OCI-LY3 (cell line): ENCODE results near the gene SECTM1.
A peak's percentile ranks its signal among the peaks of the same experiment; 100 is the strongest.

ENCODE experiments used
- H2AFZ ChIP-seq: fragments of 200-600, 300-600 bp; shearing (Covaris generic); 2 replicates; pipeline ENCODE4 v1.6.0; 2014; ENCODE audit warnings: antibody characterized with exemption, low read depth, low read length
- H3K27ac ChIP-seq: fragments of 200-600, 300-600 bp; sonication (generic); 2 replicates; pipeline ENCODE4 v1.5.1; 2014; ENCODE audit warnings: mild to moderate bottlenecking, low read length, moderate library complexity, mixed read lengths
- H3K27me3 ChIP-seq: fragments of 200-600, 300-600 bp; sonication (generic); 2 replicates; pipeline ENCODE4 v1.6.1; 2014; ENCODE audit warnings: low read depth, low read length, mixed read lengths
- H3K36me3 ChIP-seq: fragments of 200-600, 300-600 bp; sonication (generic); replicated peaks from 2 replicates; pipeline ENCODE3; 2014; ENCODE audit warnings: low read depth, low read length, mixed read lengths
- H3K4me1 ChIP-seq: fragments of 300-600, 200-600 bp; sonication (generic); 2 replicates; pipeline ENCODE4 v1.6.1; 2014; ENCODE audit warnings: low read length, mixed read lengths
- H3K4me2 ChIP-seq: fragments of 200-600, 300-600 bp; sonication (generic); 2 replicates; pipeline ENCODE4 v1.6.1; 2014; ENCODE audit warnings: low read length, mixed read lengths
- H3K4me3 ChIP-seq: fragments of 300-600, 200-600 bp; sonication (generic); 2 replicates; pipeline ENCODE4 v1.5.1; 2014; ENCODE audit warnings: antibody characterized with exemption, mild to moderate bottlenecking, low read length, moderate library complexity
- H3K79me2 ChIP-seq: fragments of 300-600, 200-600 bp; shearing (Covaris generic); 2 replicates; pipeline ENCODE4 v1.6.1; 2014; ENCODE audit warnings: mild to moderate bottlenecking, low read length, mixed read lengths
- H3K9ac ChIP-seq: fragments of 300-600, 200-600 bp; shearing (Covaris generic); 2 replicates; pipeline ENCODE4 v1.6.0; 2014; ENCODE audit warnings: mild to moderate bottlenecking, low read length, moderate library complexity
- H3K9me3 ChIP-seq: fragments of 200-600, 300-600 bp; shearing (Covaris generic); 2 replicates; pipeline ENCODE4 v1.6.1; 2014; ENCODE audit warnings: low read length, mixed read lengths; ENCODE audit not compliant: insufficient read depth
- H4K20me1 ChIP-seq: fragments of 200-600, 300-600 bp; sonication (generic); 2 replicates; pipeline ENCODE4 v1.6.1; 2016; ENCODE audit warnings: low read length, mixed read lengths; ENCODE audit not compliant: insufficient read depth
- EZH2phosphoT487 ChIP-seq: fragments of 200-600 bp; shearing (Covaris generic); IDR thresholded peaks from 2 replicates; pipeline ENCODE4 v1.6.1; 2018; ENCODE audit warnings: antibody characterized with exemption, mixed run types, low read depth
- TF ChIP-seq, protein P1 (sequence below): fragments of 200-600, 300-600 bp; sonication (generic); IDR thresholded peaks from 2 replicates; pipeline ENCODE4 v1.5.1; 2014; ENCODE audit warnings: antibody characterized with exemption, low read length, low read depth

The SECTM1 gene

DNA sequence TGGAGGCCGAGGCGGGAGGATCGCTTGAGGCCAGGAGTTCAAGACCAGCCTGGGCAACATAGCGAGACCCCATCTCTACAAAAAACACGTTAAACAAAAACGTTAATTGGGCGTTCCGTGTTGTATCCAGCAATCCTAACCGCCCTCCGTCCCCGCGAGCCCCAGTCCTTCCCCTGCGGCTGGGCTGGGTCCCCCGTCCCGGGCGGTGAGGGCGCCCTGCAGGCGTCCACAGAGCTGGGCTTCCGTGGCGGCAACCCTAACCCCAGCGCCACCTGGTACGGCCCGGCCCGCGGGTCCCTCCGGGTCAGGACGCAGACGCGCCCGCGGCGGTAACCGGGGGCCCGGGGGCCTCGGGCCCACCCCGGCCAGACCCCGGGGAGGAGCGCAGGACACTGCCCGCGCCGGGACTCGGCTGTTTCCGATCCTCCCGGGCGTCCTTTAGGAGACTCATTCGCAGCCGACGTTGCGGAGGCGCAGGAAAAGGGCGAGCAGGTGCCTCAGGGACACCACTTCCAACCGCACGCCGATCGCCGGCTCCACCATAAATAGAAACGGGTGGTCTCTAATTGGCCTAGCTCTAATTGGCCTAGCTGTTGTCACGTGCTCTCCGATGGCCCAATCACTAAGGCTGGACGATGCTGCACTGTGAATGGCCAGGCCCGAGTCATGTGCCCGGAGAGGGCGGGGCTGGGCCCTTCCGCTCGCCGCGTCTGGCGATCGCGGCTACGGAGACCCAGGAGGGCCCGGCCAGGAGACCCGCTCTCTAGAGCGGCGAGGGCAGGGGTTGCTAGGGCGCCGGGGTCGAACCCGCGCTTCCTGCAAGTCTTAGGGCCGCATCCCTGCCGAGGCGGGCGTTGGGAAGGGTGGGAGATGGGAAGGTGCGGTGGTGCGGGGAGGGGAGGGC, 41.1 kb downstream of the SECTM1 start:
- Histone ChIP-seq H3K27me3 (0 out of 2 replicates have a peak, but pooled peaks cover 3% of the 10 kb centered on the region), H3K4me2 (peak overlapping the region; percentile 77), H3K79me2 (peaks cover 11% of the 10 kb centered on the region), H3K36me3 (no peaks in the 10 kb centered on the region), H2AFZ (peak overlapping the region; percentile 80), H3K9me3 (no peaks in the 10 kb centered on the region), H4K20me1 (no peaks in the 10 kb centered on the region), H3K4me3 (peak overlapping the region; percentile 93), H3K27ac (peak overlapping the region; percentile 65), H3K9ac (peak overlapping the region; percentile 96), H3K4me1 (peaks cover 18% of the 10 kb centered on the region)
- TF ChIP-seq EZH2phosphoT487, result no peak
- TF ChIP-seq, protein P1, sequence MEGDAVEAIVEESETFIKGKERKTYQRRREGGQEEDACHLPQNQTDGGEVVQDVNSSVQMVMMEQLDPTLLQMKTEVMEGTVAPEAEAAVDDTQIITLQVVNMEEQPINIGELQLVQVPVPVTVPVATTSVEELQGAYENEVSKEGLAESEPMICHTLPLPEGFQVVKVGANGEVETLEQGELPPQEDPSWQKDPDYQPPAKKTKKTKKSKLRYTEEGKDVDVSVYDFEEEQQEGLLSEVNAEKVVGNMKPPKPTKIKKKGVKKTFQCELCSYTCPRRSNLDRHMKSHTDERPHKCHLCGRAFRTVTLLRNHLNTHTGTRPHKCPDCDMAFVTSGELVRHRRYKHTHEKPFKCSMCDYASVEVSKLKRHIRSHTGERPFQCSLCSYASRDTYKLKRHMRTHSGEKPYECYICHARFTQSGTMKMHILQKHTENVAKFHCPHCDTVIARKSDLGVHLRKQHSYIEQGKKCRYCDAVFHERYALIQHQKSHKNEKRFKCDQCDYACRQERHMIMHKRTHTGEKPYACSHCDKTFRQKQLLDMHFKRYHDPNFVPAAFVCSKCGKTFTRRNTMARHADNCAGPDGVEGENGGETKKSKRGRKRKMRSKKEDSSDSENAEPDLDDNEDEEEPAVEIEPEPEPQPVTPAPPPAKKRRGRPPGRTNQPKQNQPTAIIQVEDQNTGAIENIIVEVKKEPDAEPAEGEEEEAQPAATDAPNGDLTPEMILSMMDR, result no peak

DNA sequence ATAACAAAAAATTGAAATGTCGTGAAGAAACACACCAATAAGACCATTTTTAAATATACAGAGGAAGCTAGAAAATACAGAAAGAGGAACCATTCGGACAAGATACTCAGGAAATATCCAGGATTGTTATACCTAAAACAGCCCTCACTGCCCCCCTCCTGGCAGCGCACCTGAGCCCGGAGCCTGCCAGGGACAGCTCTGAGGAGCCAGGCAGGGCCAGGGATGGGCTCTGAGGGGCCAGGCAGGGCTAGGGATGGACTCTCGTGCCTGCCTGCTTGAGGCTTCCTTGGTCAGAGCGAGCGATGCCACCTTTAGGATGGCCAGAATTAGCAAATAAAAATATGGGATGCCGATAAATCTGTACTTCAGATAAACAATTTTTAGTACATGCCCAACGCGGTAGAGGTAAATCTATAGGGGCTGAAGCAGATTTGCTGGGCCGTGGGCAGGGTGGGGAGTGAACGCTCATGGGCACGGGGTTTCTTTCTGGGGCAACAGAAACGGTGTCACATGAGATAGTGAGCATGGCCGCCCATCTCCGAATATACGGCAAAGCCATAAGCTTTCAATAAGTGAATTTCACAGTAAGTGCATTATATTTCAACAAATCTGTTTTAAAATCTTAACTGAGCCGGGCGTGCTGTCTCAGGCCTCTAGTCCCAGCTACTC, 41.9 kb downstream of the SECTM1 start:
- H3K4me2 ChIP-seq, result peak overlapping the region; percentile 77
- H3K4me1 ChIP-seq, result peaks cover 20% of the 10 kb centered on the region
- H3K36me3 ChIP-seq, result no peaks in the 10 kb centered on the region
- 0 out of 2 replicates have a peak, but pooled peaks cover 3% of the 10 kb centered on the region for H3K27me3 ChIP-seq
- peak overlapping the region; percentile 93 for H3K4me3 ChIP-seq
- H3K9ac ChIP-seq, result peak overlapping the region; percentile 96
- H3K27ac ChIP-seq, result no peak overlapping the region; the same call in 1 of the 2 replicates
- no peak overlapping the region for H2AFZ ChIP-seq
- TF ChIP-seq, protein P1, result no peak
- TF ChIP-seq EZH2phosphoT487, result no peak
- peaks cover 11% of the 10 kb centered on the region for H3K79me2 ChIP-seq
- no peaks in the 10 kb centered on the region for H3K9me3 ChIP-seq
- no peaks in the 10 kb centered on the region for H4K20me1 ChIP-seq

DNA sequence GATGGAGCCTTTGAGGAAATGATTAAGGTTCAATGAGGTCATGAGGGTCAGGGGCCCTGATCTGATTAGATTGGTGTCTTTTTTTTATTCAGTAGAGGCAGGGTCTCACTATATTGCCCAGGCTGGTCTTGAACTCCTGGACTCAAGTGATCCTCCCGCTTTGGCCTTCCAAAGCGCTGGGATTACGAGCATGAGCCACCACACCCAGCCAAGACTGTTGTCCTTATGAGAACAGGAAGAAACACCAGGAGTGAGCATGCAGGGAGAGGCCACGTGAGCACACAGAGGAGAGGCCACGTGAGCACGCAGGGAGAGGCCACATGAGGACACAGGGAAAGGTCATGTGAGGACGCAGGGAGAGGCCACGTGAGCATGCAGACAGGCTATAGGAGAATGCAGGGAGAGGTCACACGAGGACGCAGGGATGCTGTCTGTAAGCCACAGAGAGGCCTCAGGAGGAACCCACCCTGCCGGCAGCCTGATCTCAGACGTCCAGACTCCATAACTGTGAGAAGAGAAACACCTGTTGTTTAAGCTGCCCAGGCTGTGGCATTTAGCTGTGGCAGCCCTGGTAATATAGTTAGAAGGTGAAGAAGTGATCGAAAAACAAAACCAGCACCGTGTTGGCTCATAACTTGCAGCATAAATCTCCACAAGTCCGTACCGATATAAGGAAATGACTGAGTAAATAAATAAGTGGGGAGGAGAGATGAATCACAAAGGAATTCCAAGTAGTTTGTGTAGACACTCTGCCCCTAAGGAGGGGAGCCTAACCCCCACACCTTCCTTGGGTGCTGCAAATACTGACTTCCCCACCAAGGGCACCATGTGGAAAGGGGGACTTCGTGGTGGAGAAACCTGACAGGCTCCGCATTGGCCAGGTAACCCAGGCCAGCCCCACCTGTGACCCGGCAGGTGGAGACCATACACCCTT, 45.4 kb downstream of the SECTM1 start:
- Histone ChIP-seq H2AFZ (no peak overlapping the region), H4K20me1 (no peaks in the 10 kb centered on the region), H3K9me3 (no peaks in the 10 kb centered on the region), H3K27ac (no peak overlapping the region), H3K27me3 (no peaks in the 10 kb centered on the region), H3K9ac (no peak overlapping the region), H3K4me1 (peaks cover 16% of the 10 kb centered on the region), H3K4me3 (no peak overlapping the region), H3K4me2 (no peak overlapping the region), H3K79me2 (peaks cover 11% of the 10 kb centered on the region), H3K36me3 (no peaks in the 10 kb centered on the region)
- TF ChIP-seq EZH2phosphoT487, result no peak
- TF ChIP-seq, protein P1, result no peak
